Activated CD4-positive, alpha-beta T cell treated with anti-CD3 and anti-CD28 coated beads, Interleukin-2, amount 50 U/mL, for 16 hours (primary cell): Measurements from ENCODE around the gene RAB7A.
A peak's percentile ranks its signal among the peaks of the same experiment; 100 is the strongest.

Source experiments
- DNase-seq: peaks from one replicate; pipeline ENCODE4 v3.0.0-alpha.2; 2020

RAB7A gene

DNA sequence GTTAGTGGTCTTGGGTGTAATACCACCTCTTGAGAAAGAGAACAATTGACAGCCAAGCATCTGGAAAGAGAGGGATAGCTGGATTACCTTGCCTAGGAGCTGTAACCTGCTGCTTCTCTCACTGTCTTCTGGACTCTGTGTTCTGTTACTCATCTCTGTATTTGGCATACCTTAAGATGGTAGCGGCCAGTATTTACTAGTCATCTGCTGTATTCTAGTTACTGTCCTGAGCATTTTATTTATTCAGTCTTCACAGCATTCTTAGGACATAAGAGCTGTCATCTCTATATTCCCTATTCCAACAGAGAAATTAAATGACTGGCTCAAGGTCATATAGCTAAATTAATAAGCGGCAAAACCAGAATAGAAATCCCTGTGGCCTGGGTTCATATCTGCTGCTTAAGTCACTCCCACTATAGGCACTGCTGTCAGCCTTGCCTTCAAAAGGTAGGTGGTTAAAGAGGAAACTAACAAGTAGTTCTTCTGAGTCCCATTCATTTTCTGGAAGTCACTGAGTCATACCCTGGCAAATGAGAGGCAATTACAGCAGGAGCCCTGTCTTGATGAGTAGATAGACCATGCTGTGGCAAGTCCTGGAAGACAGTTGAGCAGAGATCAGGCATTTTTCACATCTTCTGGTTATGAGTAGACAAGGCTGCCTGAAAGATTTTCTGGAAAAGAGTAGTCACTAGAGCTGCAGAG, 68.2 kb downstream of the RAB7A start:
- peak; percentile 88 for DNase-seq

DNA sequence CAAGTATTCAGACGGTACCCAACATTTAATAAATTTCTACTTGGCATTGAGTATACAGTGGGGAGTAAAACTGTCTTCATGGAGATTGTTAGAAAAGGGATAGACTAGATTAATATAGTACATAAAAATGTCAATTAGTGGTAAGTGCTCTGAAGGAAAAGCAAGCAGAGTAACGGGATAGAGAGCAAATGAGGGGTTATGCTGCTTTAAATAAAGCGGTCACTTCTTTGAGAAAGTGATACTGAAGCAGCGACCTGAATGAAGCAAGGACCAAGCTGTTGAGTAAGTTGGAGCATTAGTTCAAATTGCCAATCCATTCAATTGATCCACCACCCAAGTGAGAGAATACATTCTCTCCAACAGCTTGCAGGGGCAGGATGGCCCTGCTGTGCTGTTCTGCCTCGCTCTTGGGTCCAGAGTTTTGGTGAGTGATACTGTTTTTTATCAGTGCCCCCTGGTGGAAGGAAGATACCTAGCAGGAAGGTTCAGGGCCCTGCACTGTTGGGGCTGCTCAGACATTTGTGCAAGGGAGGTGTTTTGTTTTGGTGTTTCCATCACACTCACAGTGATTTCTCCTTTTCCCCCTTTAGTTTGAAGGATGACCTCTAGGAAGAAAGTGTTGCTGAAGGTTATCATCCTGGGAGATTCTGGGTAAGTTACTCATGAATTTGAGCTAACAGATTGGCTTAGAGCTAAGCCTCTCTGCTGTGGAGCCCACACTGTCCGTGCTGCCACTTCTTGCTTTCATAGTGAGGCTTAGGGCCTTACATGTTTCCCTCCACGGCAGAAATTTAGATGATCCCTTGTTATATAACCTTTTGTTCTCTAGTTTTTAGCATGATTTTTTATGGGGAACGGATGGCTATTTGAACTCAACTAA, 69.0 kb downstream of the RAB7A start:
- DNase-seq = peak; percentile 86

DNA sequence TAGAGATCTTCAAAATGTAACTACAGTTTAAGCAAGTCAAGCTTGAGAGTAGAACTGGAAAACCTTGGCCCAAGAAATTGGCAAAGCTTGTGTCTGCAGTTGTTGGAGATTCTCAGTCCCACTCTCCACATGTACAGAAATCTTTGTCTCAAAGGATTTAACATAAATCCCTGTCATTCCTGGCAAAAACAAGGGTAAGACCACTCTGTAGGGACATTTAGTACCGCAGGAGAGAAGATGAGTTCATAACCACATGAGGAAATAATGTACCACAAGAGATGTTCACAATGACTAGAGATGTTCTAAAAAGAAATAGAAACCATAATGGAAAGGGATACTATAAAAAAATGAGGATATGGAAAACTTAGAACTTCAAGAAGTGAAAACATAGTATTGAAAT, 73.7 kb downstream of the RAB7A start:
- peak; percentile 61 for DNase-seq

- peak; percentile 79 for DNase-seq
Measured at GRCh38 chr3:128800241-128801187, 74.5 kb downstream of the RAB7A start.

GRCh38 chr3:128801779-128802380, 75.9 kb downstream of the RAB7A start:
- DNase-seq = no peak

DNA sequence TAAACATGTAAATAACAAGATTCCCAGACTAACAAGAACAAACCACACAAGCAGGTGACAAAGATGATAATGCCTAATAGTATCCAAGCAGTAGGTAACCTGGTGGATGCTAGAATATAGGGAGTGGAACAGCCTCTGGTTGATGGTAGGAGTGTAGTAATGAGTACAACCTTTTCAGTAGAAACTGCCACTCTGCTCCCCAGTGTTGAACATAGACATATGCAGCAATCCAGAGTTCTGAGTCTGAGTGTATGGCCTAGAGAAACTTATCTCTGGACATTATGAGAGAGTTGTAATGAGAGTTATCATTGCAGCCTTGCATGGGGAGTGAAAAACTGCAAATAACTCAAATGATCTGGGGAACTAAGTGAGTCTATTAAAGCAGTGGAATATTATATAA, 77.3 kb downstream of the RAB7A start:
- peak; percentile 36 for DNase-seq

DNA sequence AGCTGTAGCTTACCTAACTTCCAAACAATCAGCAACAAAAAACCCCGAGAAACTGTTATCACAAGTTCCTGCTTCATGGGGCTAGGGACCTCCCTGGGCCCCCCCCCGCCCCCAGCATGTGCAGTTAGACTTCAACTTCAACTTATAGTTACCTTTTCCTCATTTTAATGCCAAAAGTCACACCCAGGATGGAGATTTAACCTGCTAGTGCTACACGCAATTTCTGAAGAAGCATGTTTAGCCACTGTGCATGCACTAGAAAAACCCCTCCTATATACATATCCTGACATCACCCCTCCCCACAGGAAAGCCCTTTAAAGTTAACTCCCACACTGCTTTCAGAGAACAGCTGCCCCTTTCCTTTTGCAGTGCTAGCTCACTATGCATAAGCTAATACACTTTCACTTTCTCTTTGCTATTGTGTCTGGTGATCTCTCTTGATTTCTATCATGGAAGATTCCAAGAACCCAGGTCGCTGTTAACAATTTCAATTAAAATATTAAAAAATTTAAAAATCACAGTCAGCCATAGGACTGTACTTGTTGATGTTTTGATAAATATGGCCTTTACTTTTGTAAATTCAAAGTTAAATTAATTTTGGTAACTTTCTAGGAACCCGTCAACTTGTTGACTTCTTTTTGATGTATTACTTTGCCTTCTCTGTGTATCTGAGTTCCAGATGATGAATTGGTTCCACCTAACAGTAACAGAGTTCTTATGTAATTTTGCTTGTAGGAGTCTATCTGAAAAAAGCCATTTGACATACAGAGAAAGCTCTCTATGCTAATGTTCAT, 78.2 kb downstream of the RAB7A start:
- peak; percentile 95 for DNase-seq

GRCh38 chr3:128804811-128805155, 78.8 kb downstream of the RAB7A start:
- DNase-seq = no peak

GRCh38 chr3:128805772-128806171, 79.8 kb downstream of the RAB7A start:
- DNase-seq = no peak

GRCh38 chr3:128806588-128806987, 80.6 kb downstream of the RAB7A start:
- no peak for DNase-seq

GRCh38 chr3:128807186-128807830, 81.3 kb downstream of the RAB7A start:
- no peak for DNase-seq

GRCh38 chr3:128808672-128809071, 82.7 kb downstream of the RAB7A start:
- DNase-seq = no peak

- no peak for DNase-seq
Measured at GRCh38 chr3:128813097-128813496, 87.1 kb downstream of the RAB7A start.

- DNase-seq = no peak
Measured at GRCh38 chr3:128814060-128814459, 88.1 kb downstream of the RAB7A start.

GRCh38 chr3:128814519-128815317, 88.7 kb downstream of the RAB7A start:
- no peak for DNase-seq

DNA sequence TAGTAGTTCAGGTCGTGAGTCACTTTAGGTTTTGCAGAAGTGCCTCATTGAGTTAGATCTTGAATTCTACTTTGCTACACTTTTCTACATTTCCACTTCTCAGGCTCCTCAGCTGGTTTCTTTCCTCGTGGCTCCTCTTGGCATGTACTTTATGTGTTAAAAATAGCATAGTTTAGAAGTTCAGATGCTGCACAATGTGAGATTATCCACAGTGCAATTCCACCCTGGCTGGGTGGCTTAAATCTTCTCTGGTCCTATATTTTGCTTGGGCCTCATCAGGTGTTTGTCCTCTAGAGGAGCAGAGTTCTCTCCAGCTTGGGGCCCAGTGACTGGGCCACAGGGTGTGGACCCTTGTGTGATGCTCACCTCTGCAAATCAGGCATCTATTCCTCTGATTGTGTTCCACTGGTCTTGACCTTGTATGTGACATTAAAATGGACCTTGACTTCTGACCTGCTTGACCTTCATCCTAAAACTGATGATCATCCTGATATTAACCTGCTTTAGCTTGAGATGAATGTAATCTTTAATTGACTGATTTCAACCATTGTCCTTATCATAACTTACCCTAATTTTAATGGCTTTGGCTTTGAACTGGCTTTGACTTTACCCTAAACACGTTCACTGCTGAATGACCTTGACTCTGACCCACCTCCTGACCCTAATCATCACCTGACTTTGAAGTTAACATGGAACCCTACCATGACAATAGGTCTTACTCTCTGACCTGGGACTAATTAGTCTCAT, 89.5 kb downstream of the RAB7A start:
- no peak for DNase-seq

GRCh38 chr3:128818186-128818787, 92.3 kb downstream of the RAB7A start:
- DNase-seq = no peak

DNA sequence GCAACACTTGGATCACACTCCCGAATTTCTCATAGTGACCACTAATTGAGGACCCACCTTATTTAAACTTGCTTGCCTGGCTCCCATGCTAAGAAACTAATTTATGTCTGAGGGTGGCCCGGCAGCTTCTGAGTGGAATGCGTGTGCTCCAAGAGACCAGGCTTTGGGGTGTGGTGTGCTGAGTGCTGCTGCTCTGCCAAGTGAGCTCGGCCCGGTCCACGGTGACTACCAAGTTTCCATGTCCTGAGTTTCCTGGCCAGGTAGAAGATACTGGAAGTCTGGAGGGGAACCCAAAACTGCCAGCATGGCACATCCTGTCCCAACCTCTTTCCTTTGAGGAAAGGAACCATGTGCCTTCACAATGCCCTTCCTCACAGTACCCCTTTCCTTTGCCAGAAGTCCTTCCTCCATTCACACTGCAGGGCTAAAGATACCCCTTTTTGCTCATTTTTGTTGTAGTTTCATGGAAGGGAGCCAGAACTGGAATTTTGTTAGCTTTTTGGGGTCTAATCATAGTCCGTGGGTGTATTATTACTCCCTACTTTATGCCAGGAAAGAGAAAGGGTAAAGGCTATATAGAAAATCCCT, 94.4 kb downstream of the RAB7A start:
- no peak for DNase-seq

DNA sequence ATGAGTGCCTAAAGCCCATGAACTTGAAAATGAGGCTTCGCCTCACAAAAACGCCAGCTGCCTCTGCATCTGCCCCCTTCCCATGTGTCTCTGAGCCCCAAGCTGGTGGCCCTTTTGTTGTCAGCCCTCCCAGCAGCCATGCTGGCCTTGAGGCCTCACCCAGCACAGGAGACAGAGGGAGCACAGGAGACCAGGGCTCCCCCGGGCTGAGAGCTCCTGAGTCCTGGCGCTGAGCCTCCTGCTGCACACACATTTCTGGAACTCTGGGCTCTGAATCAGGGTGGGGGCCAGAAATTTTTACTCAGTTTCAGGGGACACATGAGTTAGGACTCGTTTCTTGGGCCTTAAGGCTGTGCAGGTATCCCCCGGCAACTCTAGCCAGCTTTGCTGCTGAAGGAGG, 97.0 kb downstream of the RAB7A start:
- DNase-seq = no peak
